ENCODE measurements around the gene EID1. TPM values are rescaled to one million over a fixed set of nuclear protein-coding genes. Genes with fewer than 3 reads are reported as not detected.

Gene EID1
- 104 to 131 TPM (median 122 TPM) in 5 replicates for total RNA-seq (2022; extraction: Qiagen RNA extraction; ENCODE audit: low read depth)

GRCh38 chr15:48877630-48878595 is at the start of gene EID1:
Gene EID1, plus strand, starts transcription at chr15:48878134. Its CDS starts 43 bp downstream, at chr15:48878177.

Other genes starting within 250 kb of the EID1 start
- gene FBN1, start 232.4 kb upstream of the EID1 start, total RNA-seq (2022; extraction: Qiagen RNA extraction; ENCODE audit: low read depth) = 7.4 to 12.3 TPM (median 9.2 TPM) in 5 replicates
- 3.4 to 10.5 TPM (median 4.9 TPM) in 5 replicates for gene CEP152, start 67.1 kb upstream of the EID1 start, total RNA-seq (2022; extraction: Qiagen RNA extraction; ENCODE audit: low read depth)
- gene SHC4, start 85.8 kb downstream of the EID1 start, total RNA-seq (2022; extraction: Qiagen RNA extraction; ENCODE audit: low read depth) = 0.80 to 1.1 TPM (median 1.0 TPM) in 5 replicates
- 6.2 to 10.4 TPM (median 8.7 TPM) in 5 replicates for gene SECISBP2L, start 168.3 kb downstream of the EID1 start, total RNA-seq (2022; extraction: Qiagen RNA extraction; ENCODE audit: low read depth)

Measured in A549 treated with DMSO at 1 μM for 4 hours (cell line).